Brain pericyte (primary cell): ENCODE data around the gene CCDC184.

Source experiments
- DNase-seq: peaks from one replicate; pipeline ENCODE4 v3.0.0-alpha.2; 2012; ENCODE audit warnings: low read depth, low spot score

CCDC184 gene

GRCh38 chr12:48179466-48179865 lies 4.0 kb upstream of the CCDC184 start:
- no peak for DNase-seq

- no peak for DNase-seq
Measured at GRCh38 chr12:48180424-48180823, 3.0 kb upstream of the CCDC184 start.

- DNase-seq, result no peak
Measured at GRCh38 chr12:48180857-48181495, 2.5 kb upstream of the CCDC184 start.

- DNase-seq, result no peak
Measured at GRCh38 chr12:48182631-48183030, 813 bp upstream of the CCDC184 start.

- DNase-seq, result no peak
Measured at GRCh38 chr12:48183876-48184548, 568 bp downstream of the CCDC184 start.

GRCh38 chr12:48184549-48184922 lies 1.1 kb downstream of the CCDC184 start:
- no peak for DNase-seq

GRCh38 chr12:48185181-48185919 lies 1.9 kb downstream of the CCDC184 start:
- no peak for DNase-seq

GRCh38 chr12:48187916-48188695 lies 4.7 kb downstream of the CCDC184 start:
- no peak for DNase-seq

GRCh38 chr12:48189331-48190125 lies 6.1 kb downstream of the CCDC184 start:
- no peak for DNase-seq

- no peak for DNase-seq
Measured at GRCh38 chr12:48191096-48191495, 7.7 kb downstream of the CCDC184 start.

- no peak for DNase-seq
Measured at GRCh38 chr12:48192861-48193260, 9.4 kb downstream of the CCDC184 start.

GRCh38 chr12:48193623-48194022 lies 10.2 kb downstream of the CCDC184 start:
- DNase-seq, result no peak

- no peak for DNase-seq
Measured at GRCh38 chr12:48194799-48195201, 11.4 kb downstream of the CCDC184 start.

GRCh38 chr12:48197549-48197970 lies 14.1 kb downstream of the CCDC184 start:
- DNase-seq, result no peak

GRCh38 chr12:48197971-48198671 lies 14.7 kb downstream of the CCDC184 start:
- no peak for DNase-seq

- DNase-seq, result no peak
Measured at GRCh38 chr12:48198672-48198971, 15.2 kb downstream of the CCDC184 start.

GRCh38 chr12:48198985-48199384 lies 15.5 kb downstream of the CCDC184 start:
- no peak for DNase-seq

- DNase-seq, result no peak
Measured at GRCh38 chr12:48199774-48200221, 16.4 kb downstream of the CCDC184 start.

GRCh38 chr12:48201091-48201490 lies 17.6 kb downstream of the CCDC184 start:
- no peak for DNase-seq

- DNase-seq, result no peak
Measured at GRCh38 chr12:48201516-48201915, 18.1 kb downstream of the CCDC184 start.

- no peak for DNase-seq
Measured at GRCh38 chr12:48202766-48203165, 19.3 kb downstream of the CCDC184 start.
